Naive B cell (primary cell): ENCODE measurements around the gene PET100. TPM values are rescaled to one million over a fixed set of nuclear protein-coding genes. Genes with fewer than 3 reads are reported as not detected.

Source experiments
- ATAC-seq, 2 donors: fragments of 150-1000 bp; cut with Tn5 transposase; 2 replicates each; pipeline ENCODE4 v1.10.0; 2021; ENCODE audit warnings: low read depth in 2 of 2, mild to moderate bottlenecking in 2 of 2, moderate library complexity in 2 of 2
- DNase-seq: peaks from one replicate; pipeline ENCODE4 v3.0.0; 2022
- H3K27ac Mint-ChIP-seq, 6 donors: one replicate each; pipeline ENCODE4 v1.8.0; 2020 to 2022; ENCODE audit warnings: mild to moderate bottlenecking in 6 of 6, mixed read lengths in 6 of 6, moderate library complexity in 5 of 6, inconsistent platforms in 2 of 6
- H3K27me3 Mint-ChIP-seq, 3 donors: one replicate each; pipeline ENCODE4 v1.8.0; 2021 to 2022; ENCODE audit warnings: mixed read lengths in 3 of 3, mild to moderate bottlenecking in 1 of 3
- H3K36me3 Mint-ChIP-seq, 2 donors: one replicate each; pipeline ENCODE4 v1.8.0; 2020 to 2022; ENCODE audit warnings: mixed read lengths in 2 of 2, inconsistent platforms in 1 of 2, mild to moderate bottlenecking in 1 of 2
- H3K4me1 Mint-ChIP-seq, 3 donors: one replicate each; pipeline ENCODE4 v1.8.0; 2020 to 2022; ENCODE audit warnings: mixed read lengths in 3 of 3, inconsistent platforms in 1 of 3, mild to moderate bottlenecking in 1 of 3, moderate library complexity in 1 of 3
- H3K4me3 Mint-ChIP-seq, 8 donors: one replicate each; pipeline ENCODE4 v1.8.0; 2020 to 2022; ENCODE audit warnings: mild to moderate bottlenecking in 8 of 8, mixed read lengths in 8 of 8, moderate library complexity in 8 of 8, inconsistent platforms in 2 of 8
- H3K9me3 Mint-ChIP-seq, 7 donors: one replicate each; pipeline ENCODE4 v1.8.0; 2020 to 2022; ENCODE audit warnings: mixed read lengths in 7 of 7, mild to moderate bottlenecking in 5 of 7, inconsistent platforms in 2 of 7, moderate library complexity in 1 of 7
- polyA plus RNA-seq, 6 donors: library from polyadenylated mRNA; unstranded; fragments of 300-500 nt; fragmentation: Illumina TruSeq; gene quantifications; one replicate each; pipeline ENCODE4 v1.2.3, GENCODE V29; 2021; ENCODE audit warnings: low read depth in 6 of 6

PET100 gene, protein sequence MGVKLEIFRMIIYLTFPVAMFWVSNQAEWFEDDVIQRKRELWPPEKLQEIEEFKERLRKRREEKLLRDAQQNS
- polyA plus RNA-seq: 100 to 1,000 TPM; 195 to 441 (median 254) TPM

DNA sequence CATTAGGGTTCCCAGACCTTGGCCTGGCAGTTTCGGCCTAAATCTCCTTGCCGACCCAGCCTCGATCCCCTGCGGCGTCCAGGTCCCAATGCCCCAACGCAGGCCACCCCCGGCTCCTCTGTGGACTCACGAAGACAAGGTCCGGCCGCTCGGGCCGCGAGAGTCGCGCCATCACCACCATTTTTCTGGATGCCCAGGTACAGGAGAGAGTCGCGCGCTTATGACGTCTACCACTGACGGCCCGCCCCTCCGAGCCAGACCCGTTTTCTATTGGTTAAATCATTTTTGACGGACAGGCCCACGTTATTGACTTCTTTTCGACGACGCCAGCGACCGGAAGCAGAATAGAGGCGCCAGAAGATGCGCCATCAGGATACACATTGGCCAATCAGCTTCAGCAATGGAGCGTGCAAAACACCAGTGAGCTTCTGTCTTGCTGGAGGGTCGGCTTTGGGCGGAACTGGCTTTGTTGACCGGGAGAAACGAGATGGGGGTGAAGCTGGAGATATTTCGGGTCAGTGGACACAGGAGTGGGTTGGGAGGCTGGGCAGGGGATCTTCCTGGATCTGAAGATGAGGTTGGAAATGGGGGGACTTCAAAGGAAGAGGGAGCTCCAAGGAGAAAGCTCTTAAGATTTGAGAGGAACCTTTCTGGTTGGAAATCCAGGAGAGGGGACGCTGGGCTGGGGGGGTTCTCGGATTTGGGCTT, at the start of gene PET100, which contains the start of gene XAB2:
Gene PET100 (plus strand): TSS at position 447 of the 708 bp plus-strand sequence. CDS start 41 bp downstream, at position 488.
Gene XAB2 (minus strand): TSS at position 199 of the 708 bp plus-strand sequence. CDS start 18 bp downstream, at position 181.
- Mint-ChIP-seq H3K27ac (peak within 1 kb of the TSS; percentile 98 to 99 (median 99)), H3K4me3 (peak within 1 kb of the TSS; percentile 93 to 100 (median 98)), H3K9me3 (no peaks in the 10 kb centered on the region), H3K4me1 (peaks cover 45 to 62% (median 49%) of the 10 kb centered on the region in 3 donors), H3K27me3 (no peaks in the 10 kb centered on the region), H3K36me3 (peaks cover 0 to 11% of the 10 kb centered on the region in 2 donors)
- DNase-seq (peak; percentile 94), ATAC-seq (peak; percentile 97 to 98)

DNA sequence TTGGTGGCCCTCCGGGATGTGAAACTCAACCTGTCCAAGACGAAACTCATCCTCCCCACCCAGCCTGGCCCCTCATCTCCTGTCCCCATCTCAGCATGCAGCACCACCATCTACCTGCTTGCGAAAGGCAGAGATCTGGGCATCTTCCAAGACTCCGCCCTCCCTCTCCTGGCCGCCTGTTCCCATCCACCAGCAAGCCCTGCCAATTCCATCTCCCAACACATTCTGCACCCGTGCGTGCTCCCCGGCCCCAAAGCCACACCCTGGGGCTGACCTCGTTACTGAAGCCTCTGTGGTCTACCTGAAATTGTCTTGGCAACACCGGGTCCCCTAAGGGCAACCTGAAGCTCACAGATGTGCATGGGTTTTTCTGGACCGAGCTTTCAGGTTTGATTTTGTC, 47.1 kb upstream of the PET100 start:
- Mint-ChIP-seq H3K27ac (no peak overlapping the region), H3K4me3 (no peak overlapping the region), H3K36me3 (no peaks in the 10 kb centered on the region), H3K9me3 (peaks cover 0 to 4% (median 0%) of the 10 kb centered on the region in 7 donors), H3K27me3 (peaks cover 4 to 28% (median 6%) of the 10 kb centered on the region in 3 donors), H3K4me1 (peaks cover 0 to under 1% (median 0%) of the 10 kb centered on the region in 3 donors)
- ATAC-seq: no peak
- DNase-seq: no peak

DNA sequence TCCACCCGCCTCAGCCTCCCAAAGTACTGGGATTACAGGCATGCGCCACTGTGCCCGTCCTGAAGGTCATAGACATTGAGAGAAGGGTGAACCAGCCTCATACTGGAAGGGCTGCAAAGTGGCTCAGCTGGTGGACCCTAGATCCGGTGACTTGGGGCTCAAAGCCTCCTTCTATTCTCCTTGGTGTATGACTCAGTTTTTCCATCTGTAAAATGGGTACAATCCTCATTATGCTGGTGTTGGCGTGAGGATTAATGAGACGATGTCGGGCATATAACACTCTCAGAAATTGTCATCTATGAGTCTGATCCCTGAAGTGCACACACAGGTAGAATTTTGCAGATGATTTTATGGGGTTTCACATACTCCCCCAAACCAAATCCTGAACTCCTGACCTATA, 39.8 kb upstream of the PET100 start:
- Mint-ChIP-seq H3K27ac (no peak overlapping the region), H3K27me3 (peaks cover 16 to 43% (median 19%) of the 10 kb centered on the region in 3 donors), H3K36me3 (no peaks in the 10 kb centered on the region)

DNA sequence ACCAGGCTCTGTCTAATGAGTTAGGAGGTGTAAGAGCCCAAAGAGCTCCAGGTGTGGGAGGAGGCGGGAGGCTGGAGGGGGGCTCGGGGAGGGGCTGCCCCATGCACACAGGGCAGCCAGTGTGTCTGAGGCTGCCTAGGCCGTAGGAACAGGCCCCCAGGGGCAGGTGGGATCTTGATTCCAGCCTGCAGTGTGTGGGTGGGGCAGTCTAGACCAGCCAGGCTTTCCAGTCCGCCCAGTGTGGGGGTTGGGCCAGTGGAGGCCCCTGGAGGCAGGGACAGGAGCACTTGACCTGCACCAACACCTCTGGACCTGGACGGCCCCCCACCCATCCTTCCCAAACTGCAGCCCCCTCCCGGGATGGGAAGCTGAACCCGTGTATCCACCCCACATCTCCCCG, 39.3 kb upstream of the PET100 start:
- H3K36me3 Mint-ChIP-seq: no peaks in the 10 kb centered on the region
- peaks cover 0 to 2% (median 0%) of the 10 kb centered on the region in 7 donors for H3K9me3 Mint-ChIP-seq
- no peak for DNase-seq
- H3K27ac Mint-ChIP-seq: no peak overlapping the region
- peaks cover 20 to 44% (median 21%) of the 10 kb centered on the region in 3 donors for H3K27me3 Mint-ChIP-seq
- no peak overlapping the region for H3K4me3 Mint-ChIP-seq
- H3K4me1 Mint-ChIP-seq: peaks cover 2 to 4% (median 2%) of the 10 kb centered on the region in 3 donors
- no peak for ATAC-seq

More for the DNA sequence above, 39.8 kb upstream of the PET100 start:
- DNase-seq: no peak
- no peak for ATAC-seq
- Mint-ChIP-seq H3K4me3 (no peak overlapping the region), H3K4me1 (no peaks in the 10 kb centered on the region), H3K9me3 (no peaks in the 10 kb centered on the region)

DNA sequence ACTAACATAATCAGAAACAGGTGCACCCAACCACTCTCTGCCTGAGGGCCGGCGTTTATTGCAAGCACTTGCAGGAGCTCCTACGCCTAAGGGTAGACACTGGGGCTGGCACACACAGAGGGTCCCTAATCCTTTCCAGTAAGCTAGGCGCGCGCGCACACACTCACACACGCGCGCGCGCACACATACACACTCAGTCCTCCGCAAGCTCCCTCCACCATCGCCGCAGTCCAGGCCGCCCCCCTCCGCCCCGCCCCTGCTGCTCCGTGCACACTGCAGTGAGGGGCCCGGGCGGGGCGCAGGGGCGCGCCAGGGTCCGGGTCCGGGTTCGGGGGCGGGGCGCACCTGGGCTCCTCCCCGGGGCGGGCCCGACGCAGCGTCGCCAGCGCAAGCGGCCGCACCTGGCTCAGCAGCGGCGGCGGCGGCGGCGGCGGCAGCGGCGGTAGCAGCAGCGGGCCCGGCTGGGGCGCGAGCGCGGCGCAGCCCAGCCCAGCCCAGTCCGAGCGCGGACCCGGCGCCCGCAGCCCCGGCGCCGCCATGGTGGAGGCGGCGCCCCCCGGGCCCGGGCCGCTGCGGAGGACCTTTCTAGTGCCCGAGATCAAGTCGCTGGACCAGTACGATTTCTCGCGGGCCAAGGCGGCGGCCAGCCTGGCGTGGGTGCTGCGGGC, 34.0 kb upstream of the PET100 start, which contains the start of gene CAMSAP3:
Gene CAMSAP3 (plus strand): TSS at position 398 of the 668 bp plus-strand sequence. CDS start 140 bp downstream, at position 538.
- Mint-ChIP-seq H3K27me3 (peaks cover 40 to 66% (median 52%) of the 10 kb centered on the region in 3 donors), H3K27ac (peak within 1 kb of the TSS in 1 of 6 donors; percentile 78)

DNA sequence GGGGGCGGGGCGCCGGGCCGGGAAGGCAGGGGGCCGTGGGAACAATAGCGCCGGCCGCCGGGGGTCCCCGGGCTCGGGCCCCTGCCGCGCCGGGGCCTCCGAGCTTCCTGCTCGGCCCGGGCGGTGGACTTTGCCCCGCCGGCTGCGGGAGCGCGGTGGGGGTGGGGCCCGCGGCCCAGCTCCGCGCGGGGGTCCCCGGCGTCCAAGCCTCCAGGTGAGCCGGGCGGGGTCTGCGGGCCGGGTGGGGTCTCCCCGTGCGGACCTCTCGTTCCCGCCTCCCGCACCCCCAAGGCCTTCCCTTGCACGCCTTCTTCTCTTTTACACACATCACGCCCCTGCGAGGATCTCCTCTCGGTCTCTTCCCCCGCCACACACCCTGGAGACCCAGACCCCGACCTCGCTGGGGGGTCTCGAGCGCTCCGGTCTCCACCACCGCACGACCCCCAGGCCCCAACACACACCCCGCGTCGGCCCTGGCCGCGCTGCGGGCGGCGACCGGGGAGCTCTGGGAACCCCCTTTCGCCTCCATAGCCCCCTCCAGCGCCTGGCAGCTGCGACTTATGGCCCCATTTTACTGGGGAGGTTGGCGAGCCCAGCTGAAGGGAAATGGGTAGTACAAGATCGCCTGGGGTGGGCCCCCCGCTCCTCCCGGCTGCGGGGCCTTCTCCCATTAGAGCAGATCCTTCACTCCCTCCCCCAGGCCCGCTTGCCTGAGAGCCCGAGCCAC, 33.2 kb upstream of the PET100 start:
- ATAC-seq (peak; percentile 20 to 34), DNase-seq (no peak)
- H3K9me3 Mint-ChIP-seq: peaks cover 0 to 4% (median 0%) of the 10 kb centered on the region in 7 donors
- H3K36me3 Mint-ChIP-seq: no peaks in the 10 kb centered on the region
- peak overlapping the region in 1 of 6 donors; percentile 78 for H3K27ac Mint-ChIP-seq
- H3K4me3 Mint-ChIP-seq: peak overlapping the region in 7 of 8 donors; percentile 68 to 83 (median 75)
- peaks cover 7 to 18% (median 11%) of the 10 kb centered on the region in 3 donors for H3K4me1 Mint-ChIP-seq
- H3K27me3 Mint-ChIP-seq: peaks cover 40 to 60% (median 52%) of the 10 kb centered on the region in 3 donors

More for the DNA sequence above, 34.0 kb upstream of the PET100 start, which contains the start of gene CAMSAP3:
- DNase-seq: peak; percentile 25
- H3K9me3 Mint-ChIP-seq: peaks cover 0 to 4% (median 0%) of the 10 kb centered on the region in 7 donors
- no peaks in the 10 kb centered on the region for H3K36me3 Mint-ChIP-seq
- ATAC-seq: peak; percentile 86 to 89
- H3K4me1 Mint-ChIP-seq: peaks cover 7 to 18% (median 11%) of the 10 kb centered on the region in 3 donors
- H3K4me3 Mint-ChIP-seq: peak within 1 kb of the TSS; percentile 70 to 90 (median 82)

DNA sequence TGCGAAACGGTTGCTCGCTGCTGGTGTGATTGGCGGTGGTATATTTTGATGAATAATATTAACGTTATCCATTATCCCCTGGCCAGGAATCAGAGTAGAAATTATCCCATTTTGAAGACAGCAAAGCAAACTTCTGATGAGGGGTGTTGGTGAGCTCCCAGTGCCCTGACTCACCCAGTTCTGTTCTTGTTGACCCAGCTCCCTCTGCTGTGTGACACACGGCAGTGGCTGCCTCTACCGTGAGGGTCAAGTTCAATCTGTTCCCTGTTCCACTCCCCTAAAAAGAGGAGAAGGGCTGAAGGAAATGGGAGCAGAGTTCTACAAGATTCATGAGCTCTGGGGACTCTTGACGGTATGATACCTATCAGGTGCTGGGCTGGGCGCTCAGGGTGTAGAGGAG, 31.9 kb upstream of the PET100 start:
- no peak for DNase-seq
- Mint-ChIP-seq H3K27me3 (peaks cover 46 to 68% (median 62%) of the 10 kb centered on the region in 3 donors), H3K4me1 (peaks cover 7 to 18% (median 11%) of the 10 kb centered on the region in 3 donors)

DNA sequence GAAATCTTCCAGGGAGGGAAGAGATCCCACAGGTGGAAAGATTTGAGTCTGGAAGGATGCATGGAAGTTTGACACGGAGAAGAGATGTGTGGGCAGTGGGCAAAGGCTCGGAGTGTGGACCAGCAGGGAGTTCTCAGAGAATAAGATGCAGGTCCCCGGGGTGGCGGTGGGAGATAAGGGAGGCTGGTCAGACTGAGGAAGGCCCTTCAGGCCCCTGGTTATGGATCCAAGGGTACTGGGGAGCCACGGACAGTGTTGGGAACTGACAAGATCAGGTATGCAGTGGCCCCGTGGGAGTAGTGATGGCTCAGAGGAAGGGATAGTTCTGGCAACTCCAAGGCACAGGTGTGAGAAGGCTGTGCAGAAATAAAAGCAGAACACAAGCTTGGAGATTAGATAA, 31.4 kb upstream of the PET100 start:
- Mint-ChIP-seq H3K36me3 (no peaks in the 10 kb centered on the region), H3K27me3 (peaks cover 45 to 65% (median 65%) of the 10 kb centered on the region in 3 donors), H3K4me3 (peak overlapping the region in 2 of 8 donors; percentile 42 to 54), H3K4me1 (peaks cover 7 to 18% (median 11%) of the 10 kb centered on the region in 3 donors), H3K27ac (peak overlapping the region in 1 of 6 donors; percentile 78), H3K9me3 (peaks cover 0 to 4% (median 0%) of the 10 kb centered on the region in 7 donors)
- no peak for ATAC-seq
- DNase-seq: no peak

More for the DNA sequence above, 31.9 kb upstream of the PET100 start:
- no peaks in the 10 kb centered on the region for H3K36me3 Mint-ChIP-seq
- ATAC-seq: no peak
- H3K4me3 Mint-ChIP-seq: peak overlapping the region in 4 of 8 donors; percentile 56 to 83 (median 67)
- H3K9me3 Mint-ChIP-seq: peaks cover 0 to 4% (median 0%) of the 10 kb centered on the region in 7 donors
- no peak overlapping the region for H3K27ac Mint-ChIP-seq

DNA sequence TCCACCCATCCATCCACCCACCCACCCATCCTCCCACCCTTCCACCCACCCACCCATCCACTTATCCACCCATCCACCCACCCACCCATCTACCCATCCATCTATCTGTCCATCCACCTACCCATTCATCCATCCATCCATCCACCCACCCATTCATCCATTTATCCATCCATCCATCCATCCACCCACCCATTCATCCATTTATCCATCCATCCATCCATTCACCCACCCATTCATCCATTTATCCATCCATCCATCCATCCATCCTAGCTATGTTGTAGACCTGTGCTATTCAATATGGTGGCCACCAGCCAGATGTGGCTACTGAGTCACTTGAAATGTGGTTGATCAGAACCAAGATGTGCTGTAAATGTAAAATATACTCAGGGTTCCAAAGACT, 28.9 kb upstream of the PET100 start:
- Mint-ChIP-seq H3K4me3 (no peak overlapping the region), H3K27ac (no peak overlapping the region), H3K36me3 (no peaks in the 10 kb centered on the region), H3K9me3 (peaks cover 0 to 4% (median 2%) of the 10 kb centered on the region in 7 donors), H3K27me3 (peaks cover 31 to 61% (median 61%) of the 10 kb centered on the region in 3 donors), H3K4me1 (peaks cover 7 to 12% (median 11%) of the 10 kb centered on the region in 3 donors)
- DNase-seq: no peak
- ATAC-seq: no peak

DNA sequence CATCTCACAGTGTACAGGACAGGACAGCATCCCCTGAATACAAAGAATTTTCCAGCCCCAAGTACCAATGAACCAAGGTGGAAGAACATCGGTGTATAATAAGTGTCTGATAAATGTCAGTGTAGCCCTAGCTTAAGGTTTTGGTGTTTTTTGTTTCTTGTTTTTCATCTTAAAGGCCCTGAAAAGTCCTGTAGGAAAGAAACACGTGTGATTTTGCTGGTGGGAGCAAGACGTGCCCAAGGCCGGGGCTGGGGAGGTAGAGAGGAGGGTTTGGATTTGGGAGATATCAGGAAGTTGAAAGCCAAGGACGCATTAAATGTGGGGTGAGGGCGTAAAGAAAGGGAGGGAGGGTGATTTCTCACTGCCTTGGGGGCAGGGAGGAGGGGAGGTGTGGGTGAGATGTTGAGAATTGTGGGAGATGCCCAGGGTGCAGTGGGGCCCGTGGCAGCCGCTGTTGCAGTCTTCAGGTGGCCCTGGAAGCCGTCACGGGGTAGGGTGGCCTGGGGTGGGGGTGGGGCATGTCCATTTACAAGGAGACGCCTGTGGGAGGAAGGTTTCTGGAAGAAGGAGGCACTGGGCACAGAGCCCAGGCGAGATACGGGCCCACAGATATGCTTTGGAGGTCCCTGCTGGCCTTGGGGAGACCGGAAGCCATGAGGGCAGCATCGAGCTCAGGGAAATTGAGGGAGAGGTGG, 27.2 kb upstream of the PET100 start:
- Mint-ChIP-seq H3K36me3 (no peaks in the 10 kb centered on the region), H3K9me3 (peaks cover 0 to 6% (median 2%) of the 10 kb centered on the region in 7 donors), H3K27ac (no peak overlapping the region), H3K4me1 (peaks cover under 1 to 8% (median 3%) of the 10 kb centered on the region in 3 donors), H3K27me3 (peaks cover 28 to 57% (median 52%) of the 10 kb centered on the region in 3 donors), H3K4me3 (no peak overlapping the region)
- ATAC-seq (no peak), DNase-seq (no peak)

DNA sequence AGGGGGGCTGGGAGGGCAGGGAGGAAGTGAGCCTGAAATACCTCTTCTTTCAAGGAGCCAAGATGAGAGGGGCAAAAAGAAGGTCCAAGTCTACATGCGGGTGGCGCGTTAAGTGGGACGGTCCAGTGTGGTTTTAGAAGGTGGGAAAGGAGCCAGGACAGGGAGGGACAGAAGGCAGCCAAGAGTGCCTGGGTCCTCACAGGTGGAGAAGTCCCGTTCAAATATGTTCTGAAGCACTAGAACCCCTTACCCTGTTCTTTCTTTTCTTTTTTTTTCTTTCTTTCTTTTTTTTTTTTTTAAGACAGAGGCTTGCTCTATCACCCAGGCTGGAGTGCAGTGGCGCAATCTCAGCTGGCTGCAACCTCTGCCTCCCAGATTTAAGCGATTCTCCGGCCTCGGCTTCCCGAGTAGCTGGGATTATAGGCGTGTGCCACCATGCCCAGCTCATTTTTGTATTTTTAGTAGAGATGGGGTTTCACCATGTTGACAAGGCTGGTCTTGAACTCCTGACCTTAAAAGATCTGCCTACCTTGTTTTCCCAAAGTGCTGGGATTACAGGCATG, 26.6 kb upstream of the PET100 start:
- H3K4me3 Mint-ChIP-seq: no peak overlapping the region
- H3K36me3 Mint-ChIP-seq: no peaks in the 10 kb centered on the region
- peak overlapping the region in 1 of 6 donors; percentile 34 for H3K27ac Mint-ChIP-seq
- peaks cover 0 to 6% (median 2%) of the 10 kb centered on the region in 7 donors for H3K9me3 Mint-ChIP-seq
- peaks cover 21 to 51% (median 45%) of the 10 kb centered on the region in 3 donors for H3K27me3 Mint-ChIP-seq
- no peak for DNase-seq
- peaks cover 0 to 8% (median 0%) of the 10 kb centered on the region in 3 donors for H3K4me1 Mint-ChIP-seq
- ATAC-seq: no peak

DNA sequence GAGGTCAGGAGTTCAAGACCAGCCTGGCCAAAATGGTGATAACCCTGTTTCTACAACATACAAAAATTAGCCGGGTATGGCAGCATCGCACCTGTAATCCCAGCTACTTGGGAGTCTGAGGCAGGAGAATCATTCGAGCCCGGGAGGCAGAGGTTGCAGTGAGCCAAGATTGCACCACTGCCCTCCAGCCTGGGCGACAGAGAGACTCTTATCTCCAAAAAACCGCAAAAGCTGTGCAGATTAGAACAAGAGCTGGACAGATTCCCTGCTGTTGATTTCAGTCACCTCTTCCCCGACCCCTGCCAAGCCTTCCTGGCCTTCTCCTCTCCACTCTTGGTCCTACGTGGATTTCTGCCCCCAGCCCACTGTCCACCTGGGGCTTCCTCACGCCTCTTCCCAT, 25.7 kb upstream of the PET100 start:
- ATAC-seq: no peak
- H3K9me3 Mint-ChIP-seq: peaks cover 0 to 6% (median 2%) of the 10 kb centered on the region in 7 donors
- DNase-seq: no peak
- peaks cover 0 to 8% (median 0%) of the 10 kb centered on the region in 3 donors for H3K4me1 Mint-ChIP-seq
- H3K27ac Mint-ChIP-seq: no peak overlapping the region
- no peak overlapping the region for H3K4me3 Mint-ChIP-seq
- H3K36me3 Mint-ChIP-seq: no peaks in the 10 kb centered on the region
- peaks cover 14 to 46% (median 36%) of the 10 kb centered on the region in 3 donors for H3K27me3 Mint-ChIP-seq
